ENCODE data around the gene TPMT. TPM values are rescaled to one million over a fixed set of nuclear protein-coding genes. Genes with fewer than 3 reads are reported as not detected.

Gene TPMT
- total and polyA plus RNA-seq, 2 of the 13 experiments (the other 11 are each of a cell fraction or from before 2014, with no cell fraction given) = 11.1 to 22.8 TPM

DNA sequence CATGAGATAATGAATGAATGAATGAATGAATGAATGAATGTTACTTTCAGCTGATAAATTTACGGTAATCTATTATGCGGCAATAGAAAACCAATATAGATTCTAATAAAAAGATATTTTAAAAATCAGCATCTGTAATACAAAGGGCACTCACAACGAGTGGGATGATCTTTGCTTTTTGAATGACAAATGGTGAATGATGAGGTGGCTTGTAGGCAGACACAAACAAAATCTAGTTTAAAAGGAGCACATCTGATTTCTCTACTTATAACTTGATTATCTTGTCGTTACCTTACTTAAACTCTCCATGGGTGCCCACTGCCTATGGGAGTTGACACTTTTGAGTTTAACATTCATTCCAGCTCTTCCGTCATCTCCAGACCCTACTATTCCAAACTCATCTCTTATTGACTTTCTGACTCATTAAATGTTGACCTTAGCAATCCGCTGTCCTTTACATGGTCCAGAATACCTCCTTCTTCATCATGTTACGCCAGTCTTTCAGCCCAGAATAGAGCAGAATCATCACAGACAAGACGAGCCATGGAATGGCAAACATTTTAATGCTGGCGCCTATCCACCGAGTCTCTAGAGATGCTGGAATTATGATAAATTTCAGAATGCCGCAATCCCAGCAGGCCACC is 73.7 kb downstream of the TPMT start (continued):
- TF ChIP-seq ZBTB46 (CRISPR knock-in tag; IDR thresholded peaks at IDR 0.05; ENCODE audit: borderline replicate concordance) (no peak), HHEX (CRISPR knock-in tag; IDR thresholded peaks at IDR 0.05) (peak; percentile 62), PHB2 (IDR thresholded peaks at IDR 0.05; ENCODE audit: partially characterized antibody) (no peak), CEBPB (IDR thresholded peaks at IDR 0.05; ENCODE audit: borderline replicate concordance, low read depth, low read length) (no peak), MYNN (CRISPR knock-in tag; IDR thresholded peaks at IDR 0.05; ENCODE audit: low read depth) (no peak), KAT7 (CRISPR knock-in tag; IDR thresholded peaks at IDR 0.05; ENCODE audit: borderline replicate concordance) (no peak), XBP1 (CRISPR knock-in tag; IDR thresholded peaks at IDR 0.05) (no peak)
- TF ChIP-seq, protein P1, sequence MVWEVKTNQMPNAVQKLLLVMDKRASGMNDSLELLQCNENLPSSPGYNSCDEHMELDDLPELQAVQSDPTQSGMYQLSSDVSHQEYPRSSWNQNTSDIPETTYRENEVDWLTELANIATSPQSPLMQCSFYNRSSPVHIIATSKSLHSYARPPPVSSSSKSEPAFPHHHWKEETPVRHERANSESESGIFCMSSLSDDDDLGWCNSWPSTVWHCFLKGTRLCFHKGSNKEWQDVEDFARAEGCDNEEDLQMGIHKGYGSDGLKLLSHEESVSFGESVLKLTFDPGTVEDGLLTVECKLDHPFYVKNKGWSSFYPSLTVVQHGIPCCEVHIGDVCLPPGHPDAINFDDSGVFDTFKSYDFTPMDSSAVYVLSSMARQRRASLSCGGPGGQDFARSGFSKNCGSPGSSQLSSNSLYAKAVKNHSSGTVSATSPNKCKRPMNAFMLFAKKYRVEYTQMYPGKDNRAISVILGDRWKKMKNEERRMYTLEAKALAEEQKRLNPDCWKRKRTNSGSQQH (CRISPR knock-in tag; IDR thresholded peaks at IDR 0.05; ENCODE audit: low read depth) = no peak
- TF ChIP-seq, protein P2, sequence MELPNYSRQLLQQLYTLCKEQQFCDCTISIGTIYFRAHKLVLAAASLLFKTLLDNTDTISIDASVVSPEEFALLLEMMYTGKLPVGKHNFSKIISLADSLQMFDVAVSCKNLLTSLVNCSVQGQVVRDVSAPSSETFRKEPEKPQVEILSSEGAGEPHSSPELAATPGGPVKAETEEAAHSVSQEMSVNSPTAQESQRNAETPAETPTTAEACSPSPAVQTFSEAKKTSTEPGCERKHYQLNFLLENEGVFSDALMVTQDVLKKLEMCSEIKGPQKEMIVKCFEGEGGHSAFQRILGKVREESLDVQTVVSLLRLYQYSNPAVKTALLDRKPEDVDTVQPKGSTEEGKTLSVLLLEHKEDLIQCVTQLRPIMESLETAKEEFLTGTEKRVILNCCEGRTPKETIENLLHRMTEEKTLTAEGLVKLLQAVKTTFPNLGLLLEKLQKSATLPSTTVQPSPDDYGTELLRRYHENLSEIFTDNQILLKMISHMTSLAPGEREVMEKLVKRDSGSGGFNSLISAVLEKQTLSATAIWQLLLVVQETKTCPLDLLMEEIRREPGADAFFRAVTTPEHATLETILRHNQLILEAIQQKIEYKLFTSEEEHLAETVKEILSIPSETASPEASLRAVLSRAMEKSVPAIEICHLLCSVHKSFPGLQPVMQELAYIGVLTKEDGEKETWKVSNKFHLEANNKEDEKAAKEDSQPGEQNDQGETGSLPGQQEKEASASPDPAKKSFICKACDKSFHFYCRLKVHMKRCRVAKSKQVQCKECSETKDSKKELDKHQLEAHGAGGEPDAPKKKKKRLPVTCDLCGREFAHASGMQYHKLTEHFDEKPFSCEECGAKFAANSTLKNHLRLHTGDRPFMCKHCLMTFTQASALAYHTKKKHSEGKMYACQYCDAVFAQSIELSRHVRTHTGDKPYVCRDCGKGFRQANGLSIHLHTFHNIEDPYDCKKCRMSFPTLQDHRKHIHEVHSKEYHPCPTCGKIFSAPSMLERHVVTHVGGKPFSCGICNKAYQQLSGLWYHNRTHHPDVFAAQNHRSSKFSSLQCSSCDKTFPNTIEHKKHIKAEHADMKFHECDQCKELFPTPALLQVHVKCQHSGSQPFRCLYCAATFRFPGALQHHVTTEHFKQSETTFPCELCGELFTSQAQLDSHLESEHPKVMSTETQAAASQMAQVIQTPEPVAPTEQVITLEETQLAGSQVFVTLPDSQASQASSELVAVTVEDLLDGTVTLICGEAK (IDR thresholded peaks at IDR 0.05) = no peak
- TF ChIP-seq, protein P2 (CRISPR knock-in tag; IDR thresholded peaks at IDR 0.05) = no peak
- TF ChIP-seq, protein P3, sequence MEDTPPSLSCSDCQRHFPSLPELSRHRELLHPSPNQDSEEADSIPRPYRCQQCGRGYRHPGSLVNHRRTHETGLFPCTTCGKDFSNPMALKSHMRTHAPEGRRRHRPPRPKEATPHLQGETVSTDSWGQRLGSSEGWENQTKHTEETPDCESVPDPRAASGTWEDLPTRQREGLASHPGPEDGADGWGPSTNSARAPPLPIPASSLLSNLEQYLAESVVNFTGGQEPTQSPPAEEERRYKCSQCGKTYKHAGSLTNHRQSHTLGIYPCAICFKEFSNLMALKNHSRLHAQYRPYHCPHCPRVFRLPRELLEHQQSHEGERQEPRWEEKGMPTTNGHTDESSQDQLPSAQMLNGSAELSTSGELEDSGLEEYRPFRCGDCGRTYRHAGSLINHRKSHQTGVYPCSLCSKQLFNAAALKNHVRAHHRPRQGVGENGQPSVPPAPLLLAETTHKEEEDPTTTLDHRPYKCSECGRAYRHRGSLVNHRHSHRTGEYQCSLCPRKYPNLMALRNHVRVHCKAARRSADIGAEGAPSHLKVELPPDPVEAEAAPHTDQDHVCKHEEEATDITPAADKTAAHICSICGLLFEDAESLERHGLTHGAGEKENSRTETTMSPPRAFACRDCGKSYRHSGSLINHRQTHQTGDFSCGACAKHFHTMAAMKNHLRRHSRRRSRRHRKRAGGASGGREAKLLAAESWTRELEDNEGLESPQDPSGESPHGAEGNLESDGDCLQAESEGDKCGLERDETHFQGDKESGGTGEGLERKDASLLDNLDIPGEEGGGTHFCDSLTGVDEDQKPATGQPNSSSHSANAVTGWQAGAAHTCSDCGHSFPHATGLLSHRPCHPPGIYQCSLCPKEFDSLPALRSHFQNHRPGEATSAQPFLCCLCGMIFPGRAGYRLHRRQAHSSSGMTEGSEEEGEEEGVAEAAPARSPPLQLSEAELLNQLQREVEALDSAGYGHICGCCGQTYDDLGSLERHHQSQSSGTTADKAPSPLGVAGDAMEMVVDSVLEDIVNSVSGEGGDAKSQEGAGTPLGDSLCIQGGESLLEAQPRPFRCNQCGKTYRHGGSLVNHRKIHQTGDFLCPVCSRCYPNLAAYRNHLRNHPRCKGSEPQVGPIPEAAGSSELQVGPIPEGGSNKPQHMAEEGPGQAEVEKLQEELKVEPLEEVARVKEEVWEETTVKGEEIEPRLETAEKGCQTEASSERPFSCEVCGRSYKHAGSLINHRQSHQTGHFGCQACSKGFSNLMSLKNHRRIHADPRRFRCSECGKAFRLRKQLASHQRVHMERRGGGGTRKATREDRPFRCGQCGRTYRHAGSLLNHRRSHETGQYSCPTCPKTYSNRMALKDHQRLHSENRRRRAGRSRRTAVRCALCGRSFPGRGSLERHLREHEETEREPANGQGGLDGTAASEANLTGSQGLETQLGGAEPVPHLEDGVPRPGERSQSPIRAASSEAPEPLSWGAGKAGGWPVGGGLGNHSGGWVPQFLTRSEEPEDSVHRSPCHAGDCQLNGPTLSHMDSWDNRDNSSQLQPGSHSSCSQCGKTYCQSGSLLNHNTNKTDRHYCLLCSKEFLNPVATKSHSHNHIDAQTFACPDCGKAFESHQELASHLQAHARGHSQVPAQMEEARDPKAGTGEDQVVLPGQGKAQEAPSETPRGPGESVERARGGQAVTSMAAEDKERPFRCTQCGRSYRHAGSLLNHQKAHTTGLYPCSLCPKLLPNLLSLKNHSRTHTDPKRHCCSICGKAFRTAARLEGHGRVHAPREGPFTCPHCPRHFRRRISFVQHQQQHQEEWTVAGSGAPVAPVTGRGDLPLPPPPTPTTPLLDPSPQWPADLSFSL (CRISPR knock-in tag; IDR thresholded peaks at IDR 0.05) = no peak

Measured in HepG2 (cell line).